ENCODE measurements around the gene CYP19A1.

The CYP19A1 gene

DNA sequence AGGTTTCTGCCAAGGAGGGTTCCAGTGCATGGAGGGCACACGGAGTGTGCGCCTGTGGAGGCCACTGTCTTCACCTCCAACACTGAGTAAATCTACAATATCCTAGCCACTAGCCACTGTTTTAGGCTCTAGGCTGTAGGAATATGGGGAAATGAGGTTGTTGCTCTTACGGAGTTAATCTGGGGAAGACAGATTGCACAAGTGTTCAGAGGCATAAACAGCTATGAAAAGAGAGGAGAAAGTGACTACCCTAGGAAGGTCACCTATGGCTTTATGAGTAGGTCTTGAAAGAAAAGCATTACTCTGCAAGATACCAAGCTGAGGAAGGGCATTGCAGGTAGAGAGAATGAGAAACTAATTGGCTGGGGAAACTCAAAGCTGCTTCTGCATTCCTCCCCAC is 85.7 kb downstream of the CYP19A1 start:
- no peak for DNase-seq

DNA sequence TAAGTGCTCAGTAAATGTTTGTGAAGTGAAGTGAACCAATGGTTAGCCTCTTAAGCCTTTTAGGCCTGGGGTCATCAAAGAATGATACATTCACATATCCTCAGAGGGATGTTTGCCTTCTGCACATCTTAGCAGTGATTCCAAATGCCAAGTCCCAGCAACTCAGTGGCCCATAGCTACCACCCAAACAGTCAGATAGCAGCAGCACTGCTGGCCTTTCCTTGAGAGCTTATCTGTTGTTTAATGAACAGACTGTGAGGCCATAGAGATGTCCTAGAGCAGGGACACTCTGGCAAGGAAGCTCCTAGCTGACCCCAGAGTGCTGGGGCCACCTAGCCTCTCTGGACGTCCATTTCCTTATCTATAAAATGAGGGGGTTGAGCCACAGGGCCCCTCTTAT is 86.8 kb downstream of the CYP19A1 start:
- no peak for DNase-seq

DNA sequence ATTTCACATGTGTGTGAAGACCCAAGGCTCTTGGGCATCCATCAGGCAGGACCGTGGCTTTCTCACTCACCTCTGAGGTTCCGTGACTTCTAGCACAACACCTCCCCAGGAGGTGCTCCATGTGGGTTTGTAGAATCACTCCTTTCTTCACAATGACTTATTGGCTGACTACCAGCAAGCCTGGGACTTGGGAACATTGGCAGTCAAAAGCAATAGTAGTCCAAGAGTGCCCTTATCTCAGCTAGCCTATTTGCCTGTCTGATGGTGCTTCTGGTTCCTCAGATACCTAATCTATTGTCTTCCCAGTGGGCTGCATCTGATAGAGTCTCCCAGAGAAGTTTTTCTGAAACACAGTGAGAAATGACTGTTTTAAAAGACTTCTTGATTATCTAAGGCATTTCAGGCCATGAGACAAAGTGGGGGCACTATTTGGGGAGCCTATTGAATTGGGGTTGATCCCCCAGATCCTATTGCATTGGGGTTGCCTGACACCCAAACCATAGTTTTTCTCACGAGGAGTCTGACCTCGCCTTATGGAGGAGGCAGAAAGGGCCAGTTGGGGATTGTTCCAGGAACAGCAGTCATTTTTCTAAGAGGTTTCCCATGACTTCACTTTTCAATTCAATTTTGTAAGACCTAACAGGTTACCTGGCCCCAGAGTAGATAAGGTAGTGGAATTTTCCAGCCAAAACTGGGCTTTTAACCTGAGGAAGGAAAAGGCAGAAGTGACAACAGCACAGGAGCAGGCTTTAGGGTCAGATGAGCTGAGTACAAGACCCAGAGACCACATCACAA is 88.0 kb downstream of the CYP19A1 start:
- DNase-seq: no peak

DNA sequence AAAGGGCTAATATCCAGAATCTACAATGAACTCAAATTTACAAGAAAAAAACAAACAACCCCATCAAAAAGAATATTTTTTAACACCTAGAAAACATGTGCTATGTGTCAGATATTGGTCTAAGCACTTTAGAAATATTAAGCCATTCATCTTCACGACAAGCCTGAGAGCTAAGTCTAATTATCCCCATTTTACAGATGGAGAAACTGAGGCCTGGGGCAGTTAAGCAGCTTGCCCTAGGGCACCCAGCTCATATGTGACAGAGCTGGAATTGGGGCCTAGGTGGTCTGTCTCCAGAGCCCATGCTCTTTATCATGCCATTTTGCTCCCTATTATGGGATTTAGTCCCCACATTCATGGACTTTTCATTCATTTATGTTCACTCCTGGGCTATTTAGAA is 92.8 kb downstream of the CYP19A1 start:
- no peak for DNase-seq

DNA sequence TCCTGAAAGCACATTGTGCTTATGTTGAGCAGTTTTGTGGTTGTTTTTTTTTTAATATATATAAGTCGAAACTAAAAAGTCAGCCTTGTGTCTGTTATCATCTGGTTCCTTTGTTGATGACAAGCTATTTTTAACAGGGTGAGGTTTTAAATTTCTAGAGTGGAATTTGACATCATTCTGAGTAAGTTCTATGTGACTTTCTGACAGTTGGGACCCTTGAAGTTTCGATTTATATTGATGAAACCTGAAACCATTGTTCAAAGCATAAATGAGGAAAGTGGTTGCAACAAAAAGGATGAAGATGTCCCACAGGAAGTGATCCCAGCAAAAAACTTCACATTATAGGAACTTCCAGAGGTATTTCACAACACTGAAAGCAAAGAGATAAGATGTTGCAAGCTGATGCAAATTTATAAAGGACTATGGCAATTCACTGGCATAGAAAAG is 94.0 kb downstream of the CYP19A1 start:
- DNase-seq: no peak

DNA sequence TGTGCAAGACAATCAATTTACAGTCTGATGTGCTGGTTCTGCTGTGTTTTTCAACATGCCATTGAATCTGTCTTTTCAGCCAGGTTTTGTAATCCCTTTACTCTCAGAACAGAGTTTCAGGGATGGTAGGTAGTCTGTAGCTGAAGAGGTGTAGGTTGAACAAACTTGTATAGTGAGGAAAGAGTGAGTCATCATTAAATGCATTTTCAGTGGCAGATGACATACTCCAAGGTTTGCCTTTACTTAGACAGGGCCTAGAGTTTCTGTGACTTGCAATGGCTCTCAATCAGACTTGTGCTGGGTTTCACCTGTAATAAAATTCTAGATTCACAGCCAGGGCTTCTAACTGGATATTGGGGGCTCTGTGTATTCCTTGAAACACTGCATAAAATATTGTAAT is 94.6 kb downstream of the CYP19A1 start:
- DNase-seq: no peak

DNA sequence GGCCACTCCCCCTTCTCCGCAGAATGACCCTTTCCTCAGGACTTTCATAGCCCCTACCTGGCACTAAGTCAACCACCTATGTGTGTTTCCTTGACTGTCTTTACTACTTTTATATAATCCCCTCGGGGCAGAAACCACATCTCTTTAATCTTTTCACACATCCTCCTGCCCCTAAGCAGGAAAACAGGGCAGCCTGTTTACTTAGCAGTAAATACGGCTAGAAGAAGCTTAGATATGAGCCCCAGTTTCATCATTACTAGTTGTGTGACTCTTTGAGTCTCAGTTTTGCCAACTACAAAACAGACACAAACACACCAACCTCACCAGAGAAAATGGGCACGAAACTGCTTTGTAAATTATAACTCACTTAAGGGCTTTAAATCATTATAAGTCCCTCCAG is 98.3 kb downstream of the CYP19A1 start:
- no peak for DNase-seq

DNA sequence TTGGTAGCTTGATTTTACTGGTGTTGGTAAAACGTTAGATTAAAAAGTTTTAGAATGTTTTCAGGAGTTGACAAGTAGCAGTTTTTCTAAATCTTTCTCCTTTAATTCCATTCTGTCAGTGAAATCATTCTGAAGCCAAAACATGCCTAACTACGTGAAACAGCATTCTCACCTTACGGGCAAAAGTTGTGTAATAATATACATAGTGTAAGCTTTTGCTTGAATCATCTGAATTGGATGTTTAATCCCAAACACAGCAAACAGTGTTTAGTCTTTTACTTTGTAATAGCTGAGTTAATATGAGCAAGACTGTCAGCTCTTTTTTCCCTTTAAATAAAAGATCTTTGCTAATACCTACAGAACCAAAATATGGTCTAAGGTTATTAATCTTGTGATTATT is 100.6 kb downstream of the CYP19A1 start:
- DNase-seq: no peak

DNA sequence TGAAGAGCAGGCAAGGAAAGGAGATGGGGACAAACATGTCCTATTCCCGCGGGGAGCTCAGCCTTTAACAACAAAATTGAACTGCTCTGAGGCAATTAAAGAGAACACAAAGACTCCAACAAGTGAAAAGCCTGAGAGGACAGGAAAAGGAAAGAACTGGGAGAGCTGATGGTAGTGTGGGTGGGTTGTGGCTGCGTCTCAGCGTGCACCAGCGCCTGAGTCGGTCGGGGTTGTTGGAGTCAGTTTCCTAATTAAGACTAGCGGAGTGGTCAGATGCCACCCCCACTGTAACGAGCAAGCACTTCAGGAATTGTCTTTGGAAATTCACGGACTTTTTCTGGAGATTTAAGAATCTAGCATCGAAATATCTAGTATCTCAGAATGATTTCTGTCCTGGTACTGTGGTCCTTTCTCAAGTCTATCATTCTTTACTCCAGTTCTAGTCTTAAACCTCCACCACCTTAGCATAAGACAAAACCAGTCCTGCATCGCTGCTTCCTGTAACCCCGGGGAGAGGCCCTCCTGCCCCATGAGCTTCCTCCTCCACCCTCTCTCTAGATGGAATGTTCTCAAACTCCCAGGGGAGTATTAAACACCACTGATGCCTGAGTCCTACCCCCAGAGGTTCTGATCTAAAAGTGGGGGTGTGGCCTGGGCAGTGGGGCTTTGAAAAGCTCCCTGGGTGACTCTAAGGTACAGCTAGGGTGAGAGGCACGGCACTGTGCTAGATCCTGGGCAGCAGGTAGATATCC is 104.0 kb downstream of the CYP19A1 start:
- no peak for DNase-seq

DNA sequence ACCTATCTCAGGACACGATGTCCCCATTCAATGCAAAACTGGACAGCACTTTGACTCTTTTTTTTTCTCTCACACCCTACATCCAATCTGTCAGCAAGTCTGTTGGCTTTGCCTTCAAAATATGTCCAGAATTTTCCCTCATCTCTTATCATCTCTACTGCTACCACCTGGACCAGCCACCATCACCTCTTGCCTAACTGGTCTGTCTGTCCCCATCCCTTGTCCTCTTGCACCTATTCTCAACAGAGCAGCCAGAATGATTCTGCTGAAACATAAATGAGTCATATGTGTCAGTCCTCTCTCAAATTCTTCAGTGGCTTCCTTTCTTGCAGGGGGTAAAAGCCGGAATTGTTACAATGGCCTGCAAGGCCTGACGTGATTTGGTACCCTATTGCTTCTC is 105.8 kb downstream of the CYP19A1 start:
- peak; percentile 4 for DNase-seq

DNA sequence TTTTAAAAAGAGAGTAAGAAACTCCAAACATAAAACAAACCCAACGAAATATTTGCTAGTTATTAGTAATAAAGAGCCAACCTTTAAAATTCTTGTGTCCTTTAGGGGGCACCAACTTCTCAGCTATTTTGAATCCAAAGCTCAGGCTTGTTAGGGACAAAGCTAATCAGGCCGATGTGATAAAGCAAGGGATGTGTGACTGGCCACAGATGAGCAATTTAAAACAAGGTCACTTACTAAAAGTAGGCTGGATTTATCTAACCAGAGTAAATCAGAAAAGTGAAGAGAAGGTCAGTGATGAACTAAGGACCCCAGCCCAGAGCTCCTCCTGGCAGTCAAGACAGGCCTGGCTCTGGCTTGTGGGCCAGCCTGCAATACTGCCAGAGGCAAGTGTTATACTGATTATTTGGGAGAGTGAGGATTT is 108.5 kb downstream of the CYP19A1 start:
- peak; percentile 38 for DNase-seq

DNA sequence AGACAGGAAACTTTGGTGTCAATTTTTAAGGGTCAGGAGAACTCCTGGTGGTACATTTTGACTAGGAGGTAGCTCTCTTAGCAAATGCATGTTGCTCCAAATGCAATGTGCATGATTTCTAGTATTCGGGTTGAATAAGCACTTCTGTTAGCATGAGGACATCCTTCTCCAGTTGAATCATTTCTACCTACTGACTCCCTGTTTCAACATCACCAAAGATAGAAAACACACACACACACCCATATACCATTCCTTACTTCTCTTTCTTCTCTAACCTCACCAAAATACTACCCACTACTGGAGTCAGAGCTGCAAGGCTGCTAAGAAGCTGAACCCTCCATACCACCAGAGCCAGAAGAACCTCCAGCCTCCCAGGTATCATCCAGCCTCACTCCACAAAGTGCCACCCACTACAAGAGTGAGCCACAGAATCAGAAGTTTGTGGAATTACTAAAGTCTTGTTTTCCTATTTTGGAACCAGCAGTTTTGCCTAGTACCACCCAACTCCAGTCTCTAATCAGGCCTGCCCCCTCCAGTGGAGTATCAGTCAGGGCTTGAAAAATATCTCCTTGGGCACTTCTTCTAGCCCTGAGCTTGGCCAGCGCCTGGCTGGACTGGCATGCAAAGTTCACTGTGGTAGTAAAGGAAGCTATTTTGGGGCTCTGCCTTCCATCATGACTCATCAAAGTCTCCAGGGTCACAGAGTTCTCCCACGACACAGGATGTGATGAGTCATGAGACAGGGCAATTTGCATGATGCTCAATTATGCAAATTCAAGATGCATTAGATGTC is 110.3 kb downstream of the CYP19A1 start:
- peak; percentile 93 for DNase-seq

DNA sequence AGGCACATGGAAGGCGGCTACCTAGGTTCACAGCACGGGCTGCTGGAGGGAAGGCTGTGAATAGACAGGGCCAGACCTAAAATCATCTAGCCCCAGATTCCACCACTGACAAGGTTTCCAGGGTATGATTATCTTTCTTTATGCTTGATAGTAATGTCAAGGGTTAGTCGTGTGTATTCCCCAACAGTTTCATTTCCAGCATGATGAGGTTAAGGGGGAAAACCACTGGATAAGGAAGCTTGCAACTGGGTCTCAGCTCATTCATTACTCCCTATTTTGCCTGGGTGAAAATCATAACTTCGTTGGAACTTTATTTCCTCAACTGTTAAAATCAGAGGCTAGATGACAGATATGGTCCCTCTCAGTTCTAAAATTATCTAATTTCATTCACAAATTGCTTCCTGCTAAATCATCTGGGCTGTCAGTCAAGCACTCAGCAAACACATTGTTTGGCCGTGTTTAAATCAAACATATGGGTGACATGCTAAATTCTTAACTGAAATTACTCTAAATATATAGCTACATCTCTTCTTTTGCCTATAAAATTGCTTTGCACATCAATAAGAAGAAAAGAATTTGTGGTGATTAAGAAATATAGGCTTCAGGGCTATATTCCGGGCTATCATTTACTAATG is 111.7 kb downstream of the CYP19A1 start:
- no peak for DNase-seq

DNA sequence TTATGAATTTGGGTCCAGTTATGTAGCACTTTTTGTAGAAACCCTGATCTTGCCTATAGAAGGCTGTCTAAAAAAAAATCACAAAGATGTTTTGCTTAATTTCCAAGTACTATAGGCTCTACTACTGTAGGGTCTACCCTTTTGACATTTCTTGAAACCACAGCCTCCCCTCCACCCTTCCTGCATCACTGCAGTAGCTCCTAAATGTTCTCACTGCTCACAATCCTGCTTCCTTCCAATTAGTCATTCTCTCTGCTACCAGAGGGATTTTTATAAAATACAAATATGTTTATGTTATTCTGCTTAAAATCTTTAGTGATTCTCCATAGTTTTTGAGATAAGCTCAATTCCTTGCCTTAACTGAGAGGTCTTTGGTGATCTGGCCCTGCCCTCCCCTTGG is 114.0 kb downstream of the CYP19A1 start:
- DNase-seq: peak; percentile 55

DNA sequence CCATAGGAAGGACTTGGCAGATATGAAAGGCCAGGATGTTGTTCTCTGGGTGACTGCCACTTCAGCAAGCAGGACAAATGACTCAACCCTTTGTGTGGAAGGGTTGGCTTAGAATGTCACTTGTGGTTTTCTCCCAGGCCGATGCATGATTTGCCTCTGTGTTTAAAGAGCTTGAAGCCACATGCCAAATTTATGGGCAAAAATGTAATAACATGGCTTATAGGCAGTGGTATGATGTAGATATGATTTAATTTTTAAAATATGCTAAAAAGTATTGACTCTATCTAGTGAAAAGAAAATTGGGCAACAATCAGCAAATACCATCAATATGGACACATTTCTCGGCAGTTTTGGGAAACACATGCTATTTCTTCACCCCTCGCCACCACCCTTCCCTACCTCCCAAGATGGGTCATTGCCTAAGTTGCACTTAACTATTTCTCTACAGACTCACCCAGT is 114.6 kb downstream of the CYP19A1 start:
- DNase-seq: peak; percentile 94

DNA sequence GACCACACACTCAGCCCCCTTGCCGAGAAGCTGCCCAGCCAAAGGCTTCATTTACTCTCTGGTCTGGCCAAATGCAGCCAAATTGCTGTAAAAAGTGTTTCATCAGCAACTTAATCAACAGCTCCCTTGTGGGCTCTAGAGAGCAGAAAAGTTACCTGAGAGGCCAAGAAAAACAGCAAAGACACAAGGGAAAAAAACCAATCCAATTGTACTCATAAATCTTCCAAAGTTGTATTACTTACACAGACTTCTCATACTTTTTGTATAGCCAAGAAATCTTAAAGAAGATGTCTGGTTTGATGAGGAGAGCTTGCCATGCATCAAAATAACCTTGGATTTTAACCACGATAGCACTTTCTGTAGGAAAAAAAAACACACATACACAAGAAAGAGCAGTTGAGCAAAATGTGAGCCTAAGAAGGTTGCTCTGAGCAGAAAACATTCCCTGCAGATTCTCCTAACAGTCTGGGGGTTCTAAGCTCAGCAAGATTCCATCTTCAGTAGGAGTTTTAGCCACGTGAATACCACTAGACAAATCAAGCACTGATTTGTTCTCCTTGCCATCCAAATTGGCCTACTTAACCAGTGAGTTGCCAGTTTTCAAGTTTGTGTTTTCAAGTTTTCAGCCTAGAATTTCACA is 120.0 kb downstream of the CYP19A1 start:
- no peak for DNase-seq

DNA sequence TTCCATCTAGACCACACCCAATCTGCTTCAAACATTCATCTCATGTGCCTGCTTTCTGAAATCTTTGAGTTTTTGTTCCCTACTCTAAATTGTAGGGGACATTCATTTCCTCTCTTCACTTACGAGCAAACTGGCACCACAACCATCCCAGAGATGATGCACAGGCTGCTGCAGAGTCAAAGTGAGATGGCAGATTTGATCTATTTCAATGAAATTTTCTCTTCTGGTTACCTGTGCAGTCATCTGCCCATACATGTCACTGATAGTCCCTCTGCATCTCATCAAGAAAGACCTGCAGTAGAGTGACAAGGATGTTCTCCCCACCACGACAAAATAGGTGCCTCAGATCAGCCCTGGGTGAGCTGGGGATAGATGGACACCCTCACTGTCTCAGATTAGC is 125.5 kb downstream of the CYP19A1 start:
- DNase-seq: no peak

DNA sequence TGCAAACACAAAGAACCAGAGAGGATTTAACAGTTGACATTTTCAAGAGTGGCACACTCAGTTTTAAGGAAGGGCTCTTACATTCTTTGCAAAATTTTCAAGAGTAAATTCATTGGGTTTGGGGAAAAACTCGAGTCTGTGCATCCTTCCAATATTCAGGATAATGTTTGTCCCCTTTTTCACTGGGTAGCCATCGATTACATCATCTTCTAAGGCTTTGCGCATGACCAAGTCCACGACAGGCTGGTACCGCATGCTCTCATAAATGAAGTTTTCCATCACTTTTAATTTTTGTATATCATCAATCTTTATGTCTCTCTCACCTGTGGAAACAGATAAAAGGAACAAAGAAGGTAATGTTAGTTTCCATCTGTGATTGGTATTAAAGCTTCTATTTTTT is 126.2 kb downstream of the CYP19A1 start:
- DNase-seq: no peak

DNA sequence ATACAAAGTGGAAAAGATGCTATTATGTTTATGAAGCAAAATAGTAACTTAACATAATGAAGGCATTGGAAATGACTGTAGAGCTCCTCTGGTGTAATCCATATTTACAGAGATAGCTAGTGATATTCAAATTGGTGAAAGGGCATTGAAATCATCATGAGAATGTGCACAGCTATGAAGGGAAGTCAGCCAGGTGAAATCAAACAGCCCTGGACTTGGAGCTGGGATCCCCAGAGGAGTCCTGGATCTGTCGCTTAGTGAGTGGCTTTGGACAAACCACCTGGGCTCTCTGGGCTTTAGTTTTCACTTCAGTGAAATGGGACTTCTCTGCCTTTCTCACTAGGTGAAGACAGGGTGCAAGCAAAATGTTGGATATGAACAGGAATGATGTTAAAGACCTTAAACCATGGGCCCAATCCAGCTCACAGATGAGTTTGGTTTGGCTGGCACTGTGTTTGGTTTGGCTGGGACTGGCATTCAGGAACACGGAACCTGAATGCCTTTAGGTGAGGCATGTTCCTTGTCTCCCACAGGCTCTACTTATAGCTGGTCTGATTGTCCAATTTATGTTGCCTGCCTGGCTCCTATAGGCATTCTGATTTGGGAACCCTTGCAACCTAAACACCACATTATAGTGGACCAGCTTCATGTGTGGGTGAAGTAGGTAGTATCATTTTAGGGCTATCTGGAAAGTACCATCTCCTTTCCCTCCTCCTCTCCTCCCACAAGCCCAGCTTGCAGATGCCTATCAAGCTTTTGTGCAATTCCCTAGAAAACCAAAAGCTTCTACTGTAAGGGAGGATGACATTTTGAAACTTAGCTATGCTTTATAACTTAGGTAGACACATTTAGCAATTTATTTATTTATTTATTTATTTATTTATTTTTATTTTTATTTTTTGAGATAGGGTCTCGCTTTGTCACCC is 133.1 kb downstream of the CYP19A1 start:
- no peak for DNase-seq

DNA sequence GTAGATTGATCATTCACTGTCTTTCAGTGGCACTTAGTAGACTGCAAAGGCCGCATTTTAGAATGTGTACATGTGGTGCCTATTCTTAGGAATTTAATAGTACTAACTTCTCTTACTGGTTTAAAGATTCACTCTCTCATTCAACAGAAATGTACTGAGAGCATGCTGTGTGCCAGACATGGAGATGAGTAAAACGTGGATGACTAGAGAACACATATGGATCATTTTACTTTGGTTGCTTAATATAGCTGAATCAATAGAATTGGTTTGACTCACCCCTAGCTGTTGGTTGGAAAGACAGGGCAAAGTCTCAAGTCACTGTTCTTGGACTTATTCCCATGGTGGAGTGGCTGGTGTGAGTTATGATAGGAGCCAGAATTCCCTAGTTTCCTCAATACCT is 134.6 kb downstream of the CYP19A1 start:
- DNase-seq: peak; percentile 38

DNA sequence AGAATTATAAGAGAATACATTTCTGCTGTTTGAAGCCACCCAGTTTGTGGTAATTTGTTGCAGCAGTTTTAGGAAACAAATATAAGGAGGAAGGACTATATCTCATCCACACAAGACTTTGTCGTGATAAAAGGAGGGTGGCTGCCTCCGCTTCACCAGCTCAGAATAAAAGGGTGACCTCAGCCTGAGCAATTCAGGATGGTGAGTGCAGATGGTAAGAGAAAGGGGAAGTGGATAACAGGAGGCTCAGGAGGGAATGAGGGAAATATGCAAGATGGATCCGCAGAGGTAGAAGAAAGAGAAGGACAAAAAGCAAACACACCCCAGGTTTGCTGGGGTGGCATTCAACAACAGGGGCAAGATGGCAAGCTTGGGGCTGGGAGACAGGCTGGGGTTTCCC is 135.6 kb downstream of the CYP19A1 start:
- DNase-seq: no peak
